Measurements from ENCODE around the gene WNT3.

WNT3 gene

DNA sequence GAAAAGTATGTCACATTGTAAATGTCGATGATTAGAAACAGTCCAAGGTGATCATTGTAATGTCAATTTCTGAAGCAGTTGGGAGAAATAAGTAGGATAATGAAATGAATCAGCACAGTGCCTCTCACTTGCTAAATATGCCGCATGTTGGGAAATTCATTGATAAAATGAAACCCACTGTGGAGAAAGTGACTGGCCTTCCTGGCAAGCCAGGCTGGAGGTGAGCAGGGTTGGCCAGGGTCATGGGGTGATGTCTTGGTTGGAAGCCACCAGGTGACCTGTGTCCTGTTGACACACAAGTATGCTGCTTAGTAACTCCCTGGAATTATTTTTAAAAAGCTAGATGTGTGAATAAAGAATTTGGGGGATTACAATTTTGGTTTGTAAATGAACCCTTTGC, 18.0 kb upstream of the WNT3 start:
- DNase-seq (ENCODE audit: low read depth), result no peak

- no peak for DNase-seq (ENCODE audit: low read depth)
These were observed 16.4 kb upstream of the WNT3 start for GRCh38 chr17:46834846-46835245.

GRCh38 chr17:46833840-46834208, 15.3 kb upstream of the WNT3 start:
- no peak for DNase-seq (ENCODE audit: low read depth)

- DNase-seq (ENCODE audit: low read depth), result no peak
These were observed 14.7 kb upstream of the WNT3 start for GRCh38 chr17:46832945-46833839.

GRCh38 chr17:46832331-46832821, 13.9 kb upstream of the WNT3 start:
- no peak for DNase-seq (ENCODE audit: low read depth)

DNA sequence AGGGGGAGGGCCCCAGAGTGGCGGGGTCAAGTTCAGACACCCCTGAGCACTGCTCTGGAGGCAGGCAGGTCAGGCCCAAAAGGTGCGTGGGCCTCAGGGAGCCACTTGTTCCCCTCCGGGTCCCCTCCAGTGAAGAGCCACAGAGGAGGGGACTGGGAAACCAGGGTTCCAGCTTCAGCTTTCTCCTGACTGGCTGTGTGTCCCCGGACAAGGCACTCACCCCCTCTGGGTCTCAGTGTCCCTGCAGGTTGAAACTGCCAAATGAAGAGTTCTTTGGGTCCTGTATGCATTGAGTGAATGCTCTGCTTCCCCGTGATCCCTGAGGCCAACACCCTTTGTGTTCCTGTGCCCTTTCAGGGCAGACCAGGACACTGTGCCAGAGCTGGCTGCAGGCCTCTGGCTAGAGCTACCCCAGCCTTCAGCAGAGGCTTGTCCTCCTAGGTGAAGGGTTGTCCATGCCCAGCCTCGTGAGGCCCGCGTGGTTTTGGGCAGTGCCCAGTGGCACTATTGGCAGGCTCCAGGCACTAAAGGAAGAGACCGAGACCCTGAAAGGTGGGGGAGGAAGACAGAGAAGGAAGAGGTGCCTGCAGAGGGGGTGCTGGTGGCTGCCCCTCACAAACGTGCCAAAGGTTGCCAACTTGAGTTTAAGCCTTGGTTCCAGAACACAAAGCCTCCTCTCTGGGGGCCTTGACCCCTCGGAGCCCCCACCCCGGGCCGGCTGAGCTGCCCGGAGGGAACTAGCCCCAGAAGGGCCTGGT, 13.3 kb upstream of the WNT3 start:
- no peak for DNase-seq (ENCODE audit: low read depth)

DNA sequence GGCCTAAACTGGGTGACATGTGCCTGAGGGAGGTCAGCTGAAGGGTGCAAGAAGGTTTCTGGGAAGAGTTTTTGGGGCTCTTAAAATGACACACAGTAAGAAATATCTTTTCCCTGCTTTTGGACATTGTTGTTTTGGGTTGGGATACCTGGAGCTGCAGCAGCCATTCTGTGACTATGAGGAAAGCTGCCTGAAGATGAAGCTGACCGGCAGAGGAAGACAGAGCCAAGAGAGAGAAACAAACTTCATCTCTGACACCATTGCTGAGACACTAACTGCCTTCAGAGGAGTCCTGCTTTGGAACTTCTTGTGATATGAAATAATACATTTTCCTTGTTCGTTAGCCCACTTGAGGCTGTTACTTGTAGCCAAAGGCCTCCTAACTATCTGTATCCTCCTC, 8.8 kb upstream of the WNT3 start:
- DNase-seq (ENCODE audit: low read depth), result no peak

- DNase-seq (ENCODE audit: low read depth), result no peak
These were observed 7.6 kb upstream of the WNT3 start for GRCh38 chr17:46826116-46826515.

DNA sequence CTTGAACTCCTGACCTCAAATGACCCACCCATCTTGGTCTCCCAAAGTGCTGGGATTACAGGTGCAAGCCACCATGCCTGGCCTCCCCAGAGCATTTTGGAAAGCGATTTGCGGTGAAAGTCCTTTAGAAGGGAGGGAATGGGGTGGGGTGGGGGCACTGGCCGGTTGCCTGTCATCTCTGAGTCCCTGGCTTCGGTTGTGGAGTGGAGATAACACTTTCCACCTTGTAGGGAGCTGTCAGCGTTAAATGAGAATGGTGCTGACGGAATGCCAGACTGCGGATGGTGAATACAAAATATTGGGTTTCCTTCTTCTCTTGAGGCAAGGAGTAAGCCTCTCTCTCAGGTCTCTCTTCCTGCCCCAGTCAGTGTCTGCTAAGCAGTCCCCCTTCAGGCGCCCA, 5.2 kb upstream of the WNT3 start:
- no peak for DNase-seq (ENCODE audit: low read depth)

DNA sequence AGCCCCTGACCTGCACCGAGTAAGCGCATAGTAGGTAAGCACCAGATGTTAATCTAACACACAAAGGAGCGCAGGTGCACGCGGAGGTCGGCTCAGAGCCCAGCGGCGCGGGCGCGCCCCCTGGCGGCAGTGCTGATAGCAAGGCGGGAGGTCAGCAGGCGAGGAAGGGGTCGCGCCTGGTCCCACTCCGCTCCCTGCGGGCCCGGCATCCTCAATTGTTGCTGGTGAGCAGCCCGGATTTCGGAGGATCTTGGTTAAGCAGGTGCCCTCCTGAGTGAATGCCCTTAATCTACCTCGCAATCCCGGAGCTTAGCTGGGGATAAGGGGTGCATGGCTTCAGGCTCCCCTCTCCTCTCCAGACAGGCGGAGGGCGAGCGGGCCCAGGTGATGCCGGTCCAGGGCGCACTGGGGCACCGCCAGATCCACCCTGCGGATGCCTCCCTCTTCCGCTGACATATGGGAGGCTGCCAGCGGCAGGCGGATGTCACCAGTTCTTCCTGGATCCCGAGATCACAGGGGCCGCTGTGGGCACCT, 4.0 kb upstream of the WNT3 start:
- no peak for DNase-seq (ENCODE audit: low read depth)

GRCh38 chr17:46821482-46822387, 3.2 kb upstream of the WNT3 start:
- DNase-seq (ENCODE audit: low read depth), result no peak

DNA sequence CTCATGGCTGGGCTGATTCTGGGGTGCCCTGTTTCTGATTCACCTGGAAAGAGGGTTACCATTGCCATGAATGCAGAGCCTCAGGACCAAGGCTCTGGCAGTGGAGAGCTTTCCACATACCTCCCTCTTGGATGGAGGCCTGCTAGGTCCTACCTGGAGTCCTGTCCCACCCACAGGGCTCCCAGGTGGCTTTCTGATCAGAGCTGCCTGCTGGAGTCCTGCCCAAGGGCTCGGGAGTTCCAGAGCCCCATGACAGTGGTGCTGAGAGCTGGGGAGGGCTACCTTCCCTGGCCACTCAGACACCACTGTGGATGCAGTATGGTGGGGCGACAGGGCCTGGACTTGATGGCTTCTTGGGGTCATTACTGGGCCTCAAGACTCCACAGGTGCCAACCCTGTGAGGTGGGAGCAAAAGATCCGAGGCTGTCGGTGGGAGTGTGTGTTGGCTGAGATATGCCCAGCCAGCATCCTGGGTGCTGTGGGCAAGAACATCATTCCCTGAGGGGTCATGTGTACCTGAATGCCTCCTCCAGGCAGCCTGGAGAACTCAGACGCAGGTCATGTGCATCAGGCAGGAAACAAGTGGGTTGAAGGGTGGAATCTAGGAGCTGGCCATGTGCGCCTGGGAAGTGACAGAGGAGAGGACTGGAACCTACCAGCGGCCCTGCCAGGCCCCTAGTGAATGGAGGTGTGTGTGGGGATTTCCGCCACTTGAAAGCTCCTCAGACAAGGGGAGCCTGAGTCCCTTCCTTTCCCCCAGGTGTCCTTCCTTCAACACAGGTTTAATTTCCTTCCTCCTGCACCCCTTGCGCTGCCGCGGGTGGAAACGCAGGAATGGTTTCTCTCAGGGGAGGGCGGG, 2.3 kb upstream of the WNT3 start:
- no peak for DNase-seq (ENCODE audit: low read depth)

- no peak for DNase-seq (ENCODE audit: low read depth)
These were observed 1.4 kb upstream of the WNT3 start for GRCh38 chr17:46819906-46820351.

- DNase-seq (ENCODE audit: low read depth), result no peak
These were observed 702 bp upstream of the WNT3 start for GRCh38 chr17:46818929-46819859.

DNA sequence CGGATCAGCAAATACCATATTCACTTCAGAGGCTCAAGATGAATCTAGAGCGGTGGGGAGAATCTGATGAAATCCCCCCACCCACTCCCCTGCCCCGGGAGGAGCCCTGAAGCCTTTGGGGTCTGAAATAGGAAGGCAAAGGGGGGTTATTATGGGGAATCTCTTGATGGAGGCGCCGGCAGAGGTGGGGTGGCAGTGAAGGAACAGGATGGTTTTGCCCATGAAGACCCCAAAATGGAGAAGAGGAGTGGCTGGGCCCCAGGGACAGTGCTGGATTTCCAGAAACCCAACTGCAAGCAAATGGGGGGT, 637 bp downstream of the WNT3 start:
- no peak for DNase-seq (ENCODE audit: low read depth)

DNA sequence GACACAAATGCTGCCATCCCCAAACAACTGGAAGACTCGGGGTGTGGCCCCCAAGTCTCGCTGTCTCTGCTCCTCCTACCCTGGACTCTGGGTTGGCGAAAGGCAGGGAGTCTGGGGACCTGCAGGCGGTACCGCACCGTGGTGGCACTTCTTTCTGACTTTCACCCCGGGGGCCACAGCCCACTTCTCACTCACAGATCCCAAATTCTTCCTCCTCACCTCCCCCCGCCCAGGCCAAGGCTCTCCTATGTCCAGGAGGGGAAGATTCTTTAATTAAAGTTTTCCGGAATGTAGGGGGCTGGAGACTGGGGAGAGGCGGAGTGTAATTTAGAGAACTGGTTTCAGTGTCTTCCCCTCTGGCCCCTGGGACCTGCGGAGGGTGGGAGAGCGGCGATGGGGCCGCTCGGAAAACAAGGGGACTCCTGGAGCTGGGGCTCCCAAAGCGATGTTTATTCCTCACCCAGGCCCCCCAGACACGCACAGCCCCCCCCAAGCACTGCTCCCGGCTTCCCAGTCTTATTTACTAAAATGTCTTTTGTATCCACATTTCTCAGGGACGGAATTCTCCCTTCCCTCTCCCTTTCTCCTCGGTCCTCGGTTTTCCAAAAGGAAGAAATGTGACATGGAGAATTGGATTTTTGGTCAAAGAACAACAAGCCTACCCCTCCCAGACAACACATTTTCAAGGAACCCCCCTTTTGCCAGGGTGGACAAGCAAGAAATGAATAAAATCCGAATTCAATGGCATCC, 1.2 kb downstream of the WNT3 start:
- DNase-seq (ENCODE audit: low read depth), result no peak

GRCh38 chr17:46815474-46816353, 2.8 kb downstream of the WNT3 start:
- no peak for DNase-seq (ENCODE audit: low read depth)

- no peak for DNase-seq (ENCODE audit: low read depth)
These were observed 4.0 kb downstream of the WNT3 start for GRCh38 chr17:46814446-46814845.

Data from stimulated activated CD8-positive, alpha-beta memory T cell treated with anti-CD3 and anti-CD28 coated beads, Interleukin-12 subunit alpha, Interleukin-12 subunit beta, amount 100 ng/mL, for 4 hours (primary cell).